HL-60 (cell line): ENCODE results near the gene YLPM1.

ENCODE experiments used
- CTCF ChIP-seq: IDR thresholded peaks from one replicate; pipeline ENCODE4 v1.5.1; 2011; ENCODE audit warnings: low read length, control low read depth, inconsistent platforms; ENCODE audit not compliant: insufficient read depth
- GABPA ChIP-seq: IDR thresholded peaks from 2 replicates; pipeline ENCODE4 v1.6.1; 2012; ENCODE audit warnings: low read depth
- POLR2AphosphoS5 ChIP-seq: IDR thresholded peaks from 2 replicates; pipeline ENCODE4 v1.6.1; 2012; ENCODE audit warnings: low read depth
- REST ChIP-seq: IDR thresholded peaks from 2 replicates; pipeline ENCODE4 v1.6.1; 2012; ENCODE audit warnings: low read depth; ENCODE audit not compliant: insufficient replicate concordance

GRCh38 chr14:74735125-74735524 lies 28.0 kb upstream of the YLPM1 start:
- TF ChIP-seq POLR2AphosphoS5 (no peak), CTCF (no peak), REST (no peak), GABPA (no peak)
